Tibial artery (tissue), 4 donors: ENCODE results near the gene PEX13.

Experiments
- DNase-seq, 2 donors: peaks; one replicate each; pipeline ENCODE4 v3.0.0-alpha.2; 2019
- H3K27ac ChIP-seq, 2 donors: fragments of 200-600 bp; sonication (generic) in 1 of 2; 1 replicate in 1 of 2; 2 replicates in 1 of 2; pipeline ENCODE4 v1.5.1; 2018 to 2019; ENCODE audit warnings: mild to moderate bottlenecking in 1 of 2
- H3K27me3 ChIP-seq, 2 donors: fragments of 200-600 bp; sonication (generic) in 1 of 2; one replicate each; pipeline versions ENCODE4 v1.5.1 to v1.6.0; 2016 to 2019
- H3K36me3 ChIP-seq, 3 donors: fragments of 200-600 bp; sonication (generic) in 2 of 3; one replicate each; pipeline ENCODE4 v1.5.1; 2016 to 2019; ENCODE audit warnings: mild to moderate bottlenecking in 2 of 3
- H3K4me1 ChIP-seq, 4 donors: fragments of 200-600 bp; sonication (generic) in 2 of 4; 1 replicate in 3 of 4; 2 replicates in 1 of 4; pipeline ENCODE4 v1.5.1; 2016 to 2019
- H3K4me3 ChIP-seq, 2 donors: fragments of 200-600 bp; sonication (generic) in 1 of 2; 1 replicate in 1 of 2; 2 replicates in 1 of 2; pipeline ENCODE4 v1.5.1; 2018 to 2019; ENCODE audit warnings: mild to moderate bottlenecking in 2 of 2
- H3K9me3 ChIP-seq, 3 donors: fragments of 200-600 bp; sonication (generic) in 1 of 3; one replicate each; pipeline ENCODE4 v1.5.1; 2016 to 2019
- CTCF ChIP-seq, 2 experiments: fragments of 200-600 bp in 1 of 2; fragments of 450-650 bp in 1 of 2; IDR thresholded peaks; one replicate each; pipeline ENCODE4 v1.5.1; 2017 to 2019; ENCODE audit warnings: antibody characterized with exemption in 2 of 2, mild to moderate bottlenecking in 1 of 2, moderate library complexity in 1 of 2
- intact Hi-C: fragments of 100-400 bp; cut with DNase I; formaldehyde crosslinking; loops from one replicate; pipeline ENCODE4 v1.15.0; 2023; ENCODE audit warnings: low total_unique reads

PEX13 gene

GRCh38 chr2:61013382-61013781, 4.1 kb upstream of the PEX13 start:
- TF ChIP-seq CTCF (IDR thresholded peaks at IDR 0.05), result no peak
- no peak for DNase-seq
- Histone ChIP-seq H3K27me3 (no peaks in the 10 kb centered on the region), H3K4me1 (peaks cover 0 to 15% (median 5%) of the 10 kb centered on the region in 4 donors), H3K27ac (no peak overlapping the region), H3K9me3 (no peaks in the 10 kb centered on the region), H3K4me3 (no peak overlapping the region), H3K36me3 (peaks cover 0 to 2% (median 0%) of the 10 kb centered on the region in 3 donors)
- intact Hi-C loops, result loop anchor here (10.0 kb wide), 1 partner anchor 51 kb away; the partner anchor contains the start of gene SANBR

- H3K27ac ChIP-seq, result no peak overlapping the region
These were observed 2.8 kb upstream of the PEX13 start for GRCh38 chr2:61014763-61015162.

DNA sequence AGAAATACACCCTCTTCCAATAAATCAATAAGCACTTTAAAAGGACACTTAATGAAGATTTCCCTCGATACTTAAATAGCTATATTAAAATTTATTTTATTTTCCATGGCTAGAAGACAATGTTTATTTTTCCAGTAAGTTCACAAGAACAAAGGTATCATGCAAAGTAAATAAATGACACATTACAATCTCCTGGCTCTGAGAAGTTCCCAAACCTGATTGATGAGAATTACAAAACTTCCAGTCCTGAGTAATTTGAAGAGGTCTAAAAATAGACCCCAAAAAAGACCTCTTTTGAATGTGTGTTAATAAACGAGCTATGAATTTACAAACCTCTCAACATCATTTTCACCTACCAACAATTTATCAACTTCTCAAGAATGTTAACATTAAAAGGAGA, 1.5 kb upstream of the PEX13 start:
- H3K4me3 ChIP-seq, result peak overlapping the region; percentile 79 to 84
- no peak for TF ChIP-seq CTCF (IDR thresholded peaks at IDR 0.05)

More at GRCh38 chr2:61014763-61015162, 2.8 kb upstream of the PEX13 start:
- Histone ChIP-seq H3K36me3 (no peaks in the 10 kb centered on the region), H3K27me3 (no peaks in the 10 kb centered on the region), H3K4me3 (no peak overlapping the region), H3K4me1 (peaks cover 0 to 19% (median 13%) of the 10 kb centered on the region in 4 donors), H3K9me3 (no peaks in the 10 kb centered on the region)
- intact Hi-C loops, result loop anchor here (10.0 kb wide), 1 partner anchor 50 kb away; the partner anchor contains the start of gene SANBR
- no peak for DNase-seq
- no peak for TF ChIP-seq CTCF (IDR thresholded peaks at IDR 0.05)

DNA sequence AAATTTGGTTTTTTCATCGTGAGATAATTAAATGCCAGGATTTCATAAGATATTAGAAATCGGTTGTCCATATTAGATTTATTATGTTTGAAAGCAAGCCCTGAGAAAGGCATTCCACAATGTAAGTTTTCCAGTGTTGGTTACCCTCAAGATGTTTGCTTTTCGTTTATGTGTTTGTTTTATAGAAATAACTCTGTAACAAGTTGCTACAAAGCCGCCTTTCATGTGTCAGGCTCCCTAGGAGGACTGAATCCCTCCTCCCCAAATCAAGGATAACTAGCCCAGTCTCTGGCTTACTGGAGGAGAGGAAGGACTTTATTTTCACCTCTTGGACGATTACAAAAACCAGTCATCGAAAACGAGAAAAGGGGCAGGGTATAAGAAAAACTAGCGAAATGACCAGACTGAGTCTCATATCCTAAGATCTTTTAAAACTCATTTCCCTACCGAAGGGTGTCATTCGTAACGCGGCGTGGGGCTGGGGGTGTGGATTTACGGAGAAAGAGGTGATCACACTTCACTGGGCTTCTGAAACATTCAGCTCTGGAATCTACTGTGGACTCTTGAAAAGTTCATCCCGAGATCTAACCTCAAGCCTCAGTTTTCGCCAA, 1.0 kb upstream of the PEX13 start:
- Histone ChIP-seq H3K27ac (peak overlapping the region; percentile 92 to 93), H3K27me3 (no peaks in the 10 kb centered on the region), H3K4me1 (peaks cover 0 to 36% (median 16%) of the 10 kb centered on the region in 4 donors), H3K4me3 (peak overlapping the region; percentile 79 to 84), H3K36me3 (peaks cover 0 to 6% (median 4%) of the 10 kb centered on the region in 3 donors), H3K9me3 (no peaks in the 10 kb centered on the region)
- no peak for DNase-seq
- TF ChIP-seq CTCF (IDR thresholded peaks at IDR 0.05), result no peak
- intact Hi-C loops, result loop anchor here (10.0 kb wide), 1 partner anchor 48 kb away; the partner anchor contains the start of gene SANBR

More for the DNA sequence above, 1.5 kb upstream of the PEX13 start:
- Histone ChIP-seq H3K9me3 (no peaks in the 10 kb centered on the region), H3K36me3 (peaks cover 0 to under 1% (median 0%) of the 10 kb centered on the region in 3 donors), H3K27me3 (no peaks in the 10 kb centered on the region), H3K4me1 (peaks cover 0 to 32% (median 13%) of the 10 kb centered on the region in 4 donors), H3K27ac (peak overlapping the region in 1 of 2 donors; percentile 93)
- no peak for DNase-seq
- intact Hi-C loops, result loop anchor here (10.0 kb wide), 1 partner anchor 49 kb away; the partner anchor contains the start of gene SANBR

DNA sequence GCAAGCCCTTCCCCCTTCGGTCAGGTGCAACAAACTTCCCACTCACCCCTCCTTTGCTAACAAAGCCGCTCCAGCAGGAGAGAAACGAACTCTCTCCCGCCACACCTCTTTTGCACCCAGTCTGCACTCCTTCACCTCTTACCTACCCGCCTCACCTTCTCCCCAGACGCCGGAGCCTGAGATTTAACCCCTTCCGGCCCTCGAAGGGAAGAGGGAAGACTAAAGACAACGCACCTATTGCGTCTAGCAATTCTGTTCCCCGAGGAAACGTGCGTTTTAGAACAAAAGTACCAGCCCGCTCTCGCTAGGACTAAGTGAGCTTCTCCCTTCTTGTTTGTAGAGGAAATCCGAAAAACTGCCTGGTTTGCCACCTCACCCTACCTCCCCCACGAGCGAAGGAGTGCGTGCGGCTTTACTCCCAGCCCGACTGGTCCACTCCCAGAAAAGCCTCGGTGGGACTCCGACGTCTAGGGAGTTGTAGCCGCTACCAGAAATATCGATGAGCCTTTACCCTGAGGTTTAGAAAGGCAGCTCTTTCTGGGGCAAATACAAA, 441 bp upstream of the PEX13 start:
- Histone ChIP-seq H3K4me3 (peak overlapping the region; percentile 79 to 84), H3K27me3 (no peaks in the 10 kb centered on the region), H3K4me1 (peaks cover 0 to 36% (median 16%) of the 10 kb centered on the region in 4 donors), H3K36me3 (peaks cover 0 to 12% (median 10%) of the 10 kb centered on the region in 3 donors), H3K9me3 (no peaks in the 10 kb centered on the region), H3K27ac (peak overlapping the region; percentile 92 to 93)
- no peak for TF ChIP-seq CTCF (IDR thresholded peaks at IDR 0.05)
- intact Hi-C loops, result loop anchor here (10.0 kb wide), 1 partner anchor 48 kb away; the partner anchor contains the start of gene SANBR
- peak; percentile 63 to 85 for DNase-seq
